Frontal cortex (tissue), 4 donors: ENCODE measurements around the gene PLEKHA3. TPM values are rescaled to one million over a fixed set of nuclear protein-coding genes. Genes with fewer than 3 reads are reported as not detected.
A peak's percentile ranks its signal among the peaks of the same experiment; 100 is the strongest.

Source experiments
- DNase-seq, 2 donors: peaks; one replicate each; pipeline ENCODE4 v3.0.0; 2012; ENCODE audit warnings: low spot score in 2 of 2
- FAIRE-seq: peaks from 2 replicates; lab custom pipeline; 2012; peaks lifted over from hg19 to GRCh38; lab: Jason Lieb, UNC
- total RNA-seq: library from RNA; depleted of rRNA; stranded (reverse); fragments of >200 nt; gene quantifications from one replicate; pipeline ENCODE4 v1.2.3, GENCODE V29; 2014
- donor health status: control.
- donor health status: control.
- donor health status: control.

The PLEKHA3 gene
- total RNA-seq, 1 donor from 2014 or later, result 13.0 TPM

DNA sequence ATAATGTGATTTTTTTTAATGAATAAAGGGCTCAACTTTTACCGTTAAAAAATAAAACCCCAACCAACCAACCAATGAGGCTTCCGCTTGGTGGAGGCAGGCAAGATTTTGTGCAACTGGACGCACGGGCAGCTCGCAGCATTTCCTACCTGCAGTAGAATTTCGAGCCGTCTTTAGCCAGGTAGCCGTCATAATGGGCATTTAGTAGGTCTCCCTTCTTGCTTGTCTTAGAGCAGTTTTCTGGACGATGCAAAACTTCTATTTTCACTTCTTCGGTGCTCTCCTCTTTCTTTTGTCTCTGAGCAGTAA is 2.2 kb upstream of the PLEKHA3 start:
- FAIRE-seq (no peak), DNase-seq (no peak)

DNA sequence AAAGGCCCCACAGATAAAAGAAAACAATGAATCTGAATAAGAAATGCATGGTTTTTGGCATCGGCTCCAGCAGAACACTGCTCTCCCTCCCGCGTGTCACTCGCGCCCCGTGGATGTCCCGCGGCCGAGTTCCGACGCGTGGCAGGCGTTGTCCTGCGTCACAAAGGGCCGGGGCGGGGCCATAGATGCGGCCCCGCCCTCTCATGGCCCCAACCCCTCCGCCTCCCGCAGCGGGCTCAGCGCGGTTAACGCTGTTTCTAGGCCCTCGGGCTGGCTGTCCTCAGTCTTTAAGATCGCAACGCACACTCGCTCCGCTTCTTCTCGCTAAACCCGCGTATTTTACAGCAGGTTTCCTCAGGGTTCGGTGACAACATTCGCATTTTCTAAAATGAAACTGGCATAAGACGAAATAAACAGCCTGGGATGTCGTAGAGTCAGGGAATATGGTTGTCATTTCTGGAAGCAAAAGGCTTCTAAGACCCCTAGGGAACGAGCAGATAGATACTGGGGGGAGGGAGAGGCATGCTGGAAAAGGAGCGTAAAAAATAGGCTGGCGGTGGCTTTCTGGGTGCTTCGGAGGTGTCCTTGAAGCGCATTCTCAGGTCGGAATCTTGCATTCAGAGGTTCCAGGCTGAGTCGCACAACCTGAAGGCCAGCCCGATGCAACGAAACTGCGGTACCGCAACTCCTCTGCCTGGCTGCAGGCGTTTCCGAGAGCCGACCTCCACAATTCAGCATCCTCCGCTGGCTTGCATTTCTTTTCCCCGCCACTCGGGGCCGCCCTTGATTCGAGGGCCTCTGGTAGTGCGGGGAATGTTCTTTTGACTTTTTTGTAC is 1.6 kb upstream of the PLEKHA3 start, which contains the start of gene FKBP7:
Gene FKBP7 (minus strand): TSS at position 162 of the 836 bp plus-strand sequence. CDS start 101 bp downstream, at position 61.
- FAIRE-seq (no peak), DNase-seq (peak; percentile 80 to 81)

DNA sequence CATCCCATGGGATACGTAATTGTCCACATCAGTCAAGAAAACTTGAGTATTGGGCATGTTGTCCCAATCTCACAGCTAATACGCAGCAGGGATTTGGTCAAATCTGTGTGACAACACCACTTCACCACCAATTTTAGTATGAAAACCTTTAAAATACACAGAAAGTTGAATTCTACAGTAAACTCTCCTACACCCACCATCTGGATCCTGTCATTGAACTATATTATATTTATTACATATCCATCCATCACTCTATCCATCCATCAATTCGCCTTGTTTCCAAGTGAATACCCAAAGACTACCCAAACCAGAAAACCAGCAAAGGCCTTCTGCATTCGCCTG is 1.0 kb upstream of the PLEKHA3 start:
- FAIRE-seq (no peak), DNase-seq (peak in 1 of 2 donors; percentile 23)

DNA sequence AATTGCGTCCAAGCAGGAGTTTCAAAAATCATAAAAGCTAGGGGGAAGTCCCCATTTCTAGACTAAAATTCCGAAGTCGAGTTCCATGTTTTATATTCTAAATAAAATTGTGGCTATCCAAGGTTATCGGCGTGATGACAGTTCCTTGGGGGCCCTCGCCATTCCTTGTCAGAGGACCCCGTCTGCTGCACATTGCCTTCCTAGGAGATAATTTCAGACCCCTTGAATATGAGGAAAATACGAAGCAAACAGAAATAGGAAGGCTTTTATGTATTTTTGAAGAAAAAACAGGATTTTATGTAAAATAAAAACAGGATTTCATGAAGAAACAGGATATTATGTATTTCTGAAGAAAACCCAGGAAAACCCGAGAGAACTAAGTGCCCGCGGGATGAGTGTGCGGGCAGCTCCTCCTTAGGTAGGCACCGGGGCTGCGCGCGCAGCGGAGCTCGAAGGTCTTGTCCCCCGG is 465 bp upstream of the PLEKHA3 start:
- peak in 1 of 2 donors; percentile 23 for DNase-seq
- no peak for FAIRE-seq

DNA sequence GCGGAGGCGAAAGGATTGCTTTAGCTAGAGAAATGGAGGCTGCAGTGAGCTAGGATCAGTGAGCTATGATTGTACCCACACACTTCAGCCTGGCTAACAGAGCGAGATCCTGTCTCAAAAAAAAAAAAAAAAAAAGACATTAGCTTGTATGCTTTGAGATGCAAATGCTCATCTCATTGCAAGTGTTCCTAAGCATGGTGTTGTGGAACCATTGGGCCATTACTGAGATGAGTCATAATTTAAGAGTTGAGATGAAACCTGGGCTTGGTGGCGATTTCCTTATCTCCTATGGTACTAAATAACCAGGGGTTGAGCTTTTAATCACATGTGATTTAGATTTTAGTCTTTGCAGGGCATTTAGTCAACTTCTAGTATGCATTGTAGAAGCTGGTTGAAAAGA is 2.2 kb downstream of the PLEKHA3 start:
- DNase-seq (no peak), FAIRE-seq (no peak)

DNA sequence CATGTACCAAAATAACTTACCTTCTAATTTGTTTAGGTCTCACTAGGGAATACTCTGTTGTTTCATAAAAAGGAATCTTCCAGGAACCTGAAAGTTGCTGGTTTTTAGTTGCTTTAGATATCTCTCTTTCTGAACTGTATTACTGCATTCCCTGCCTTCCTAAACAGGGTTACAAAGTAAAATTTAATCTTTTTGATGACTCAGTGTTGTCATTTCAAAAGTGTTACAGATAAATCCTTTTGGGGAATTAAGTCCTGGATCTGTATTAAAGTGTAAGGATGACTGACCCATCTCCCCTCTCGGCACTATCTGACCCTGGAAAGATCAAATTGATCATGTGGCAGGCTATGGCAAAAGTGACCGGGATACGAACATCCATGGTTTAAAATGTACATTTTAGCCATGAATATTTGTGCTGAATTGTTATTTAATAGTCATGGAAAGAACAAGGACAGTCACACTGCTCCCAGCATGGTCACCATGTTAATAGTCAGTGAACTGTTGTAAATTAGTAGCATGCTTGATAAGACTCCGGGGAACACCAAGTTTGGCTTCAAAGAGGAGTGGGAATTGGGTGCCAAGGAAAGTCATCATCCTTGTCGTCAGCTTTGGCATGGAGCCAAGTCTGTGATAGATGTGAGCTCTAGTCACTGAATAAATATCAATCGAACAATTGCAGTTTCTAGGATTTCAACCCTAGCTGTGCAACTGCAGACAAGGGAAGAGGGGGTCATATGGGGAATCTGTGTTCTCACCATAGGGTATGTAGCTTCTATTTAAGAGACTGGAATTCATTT is 4.2 kb downstream of the PLEKHA3 start:
- FAIRE-seq (no peak), DNase-seq (no peak)

DNA sequence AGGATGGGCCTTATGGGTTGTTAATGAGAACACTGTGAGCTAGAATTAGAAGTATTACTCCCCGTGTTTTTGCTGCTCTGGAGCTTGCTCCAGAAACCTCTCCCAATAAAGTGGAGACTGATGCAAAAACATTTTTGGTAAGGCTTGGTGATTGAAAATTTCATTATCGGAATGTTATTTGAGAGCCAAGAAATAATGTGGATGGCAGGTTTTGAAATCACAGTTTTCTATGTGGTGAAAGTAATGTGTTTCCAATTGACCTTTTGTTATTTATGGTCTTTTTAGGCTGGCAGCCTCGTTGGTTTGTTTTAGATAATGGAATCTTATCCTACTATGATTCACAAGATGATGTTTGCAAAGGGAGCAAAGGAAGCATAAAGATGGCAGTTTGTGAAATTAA is 5.1 kb downstream of the PLEKHA3 start:
- no peak for DNase-seq
- FAIRE-seq, result no peak

DNA sequence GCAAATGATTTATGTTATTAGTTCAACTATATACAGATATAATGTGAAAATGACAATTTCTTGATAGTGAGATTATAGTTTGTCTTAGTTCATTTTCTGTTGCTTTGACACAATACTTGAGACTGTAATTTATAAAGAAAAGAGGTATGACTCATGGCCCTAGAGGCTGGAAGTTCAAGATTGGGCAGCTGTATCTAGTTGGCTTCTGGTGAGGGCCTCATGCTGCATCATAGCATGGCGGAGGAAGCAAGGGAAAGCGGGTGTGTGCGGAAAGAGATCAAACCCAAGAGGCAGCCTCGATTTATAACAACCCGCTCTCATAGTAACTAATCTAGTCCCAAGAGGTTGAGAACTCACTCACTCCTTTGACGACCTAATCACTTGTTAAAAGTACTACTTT is 11.4 kb downstream of the PLEKHA3 start:
- FAIRE-seq, result no peak
- DNase-seq, result no peak

DNA sequence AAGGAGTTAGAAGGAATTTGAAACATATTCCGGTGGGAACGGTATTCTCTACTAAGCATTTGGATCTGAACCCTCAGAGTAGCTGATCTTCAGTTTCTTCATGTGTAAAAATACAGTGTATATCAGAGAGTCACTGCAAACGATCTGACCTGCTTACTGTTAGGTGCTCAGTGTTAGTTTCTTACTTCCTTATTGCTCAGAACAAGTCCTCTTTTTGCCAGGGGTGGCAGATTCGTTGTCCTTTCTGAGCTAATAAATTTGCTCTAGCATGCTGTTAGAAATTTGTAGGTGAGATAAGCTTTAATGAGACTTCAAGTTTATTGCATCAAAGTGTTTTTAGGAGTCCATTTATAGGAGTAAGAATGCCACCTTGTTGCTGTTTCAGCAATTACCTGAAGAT is 15.8 kb downstream of the PLEKHA3 start:
- no peak for DNase-seq
- FAIRE-seq, result no peak

DNA sequence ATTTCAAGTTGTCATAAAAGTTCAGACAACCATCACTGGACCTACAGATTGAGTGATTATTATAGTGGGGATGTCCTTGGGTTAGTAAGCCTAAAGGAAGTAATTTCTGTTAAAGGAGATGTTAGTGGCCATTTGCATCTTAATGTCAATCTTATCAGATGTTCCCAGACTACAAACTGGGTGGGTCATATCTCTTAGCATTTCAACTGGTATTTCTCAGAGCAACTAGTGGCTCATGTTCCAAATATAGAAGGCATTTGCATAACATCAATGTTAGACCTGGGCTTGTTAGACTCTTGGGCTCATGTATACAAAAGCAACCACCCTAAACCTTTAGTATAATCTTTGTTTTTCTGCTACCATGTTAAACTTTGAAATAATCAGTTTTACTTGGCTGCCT is 17.9 kb downstream of the PLEKHA3 start:
- FAIRE-seq, result no peak
- no peak for DNase-seq

DNA sequence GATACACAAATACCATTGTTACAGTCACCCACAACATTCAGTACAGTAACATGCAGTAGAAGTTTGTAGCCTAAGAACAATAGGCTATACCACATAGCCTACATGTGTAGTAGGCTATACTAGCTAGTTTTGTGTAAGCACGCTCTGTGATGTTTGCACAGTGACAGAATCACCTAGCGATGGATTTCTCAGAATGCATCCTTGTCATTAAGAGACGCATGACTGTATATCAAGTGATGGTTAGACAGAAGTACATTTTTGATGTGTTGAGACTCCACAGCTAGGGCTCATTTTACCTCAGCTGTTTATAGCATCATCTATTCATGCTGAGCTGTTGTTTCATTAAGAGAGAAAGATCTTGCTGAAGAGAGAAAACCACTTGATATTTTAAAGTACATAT is 19.4 kb downstream of the PLEKHA3 start:
- DNase-seq, result no peak
- FAIRE-seq, result no peak

DNA sequence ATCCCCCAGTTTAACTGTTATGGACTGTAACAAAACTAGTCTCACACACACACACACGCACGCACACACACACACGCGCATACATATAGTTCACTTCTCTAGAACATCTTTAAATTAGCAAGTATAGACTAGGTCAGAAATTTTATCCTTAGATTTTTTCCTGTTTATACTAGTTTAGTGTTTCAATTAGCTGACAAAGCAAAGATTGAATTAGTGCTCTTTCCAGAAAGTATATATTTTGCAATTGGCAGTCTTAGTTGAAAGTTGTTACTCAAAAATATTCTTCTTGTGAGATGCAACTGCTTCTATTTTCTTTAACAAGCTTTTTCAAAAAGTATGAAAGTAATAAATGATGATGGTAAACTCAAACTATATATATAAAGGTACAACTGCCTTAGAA is 22.5 kb downstream of the PLEKHA3 start:
- no peak for DNase-seq
- FAIRE-seq, result no peak

DNA sequence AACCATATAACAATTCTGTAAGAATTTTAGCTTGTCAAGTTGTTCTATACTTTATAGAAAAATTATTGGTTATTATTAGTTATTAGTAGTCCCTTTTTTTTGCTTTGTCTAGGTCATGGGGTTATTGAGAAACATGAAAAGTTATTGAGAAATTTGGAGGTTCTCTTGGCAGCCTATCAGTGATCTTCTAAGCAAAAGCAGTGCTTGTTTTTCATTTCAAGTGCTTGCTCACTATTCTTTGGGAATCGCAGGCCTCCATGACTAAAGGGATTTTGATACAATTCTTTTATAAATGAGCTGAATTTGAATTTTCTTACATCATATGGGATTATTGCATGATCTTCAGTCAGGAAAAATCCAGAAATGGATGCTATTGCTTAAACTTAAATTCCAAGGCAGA is 25.8 kb downstream of the PLEKHA3 start:
- FAIRE-seq, result no peak
- DNase-seq, result no peak

DNA sequence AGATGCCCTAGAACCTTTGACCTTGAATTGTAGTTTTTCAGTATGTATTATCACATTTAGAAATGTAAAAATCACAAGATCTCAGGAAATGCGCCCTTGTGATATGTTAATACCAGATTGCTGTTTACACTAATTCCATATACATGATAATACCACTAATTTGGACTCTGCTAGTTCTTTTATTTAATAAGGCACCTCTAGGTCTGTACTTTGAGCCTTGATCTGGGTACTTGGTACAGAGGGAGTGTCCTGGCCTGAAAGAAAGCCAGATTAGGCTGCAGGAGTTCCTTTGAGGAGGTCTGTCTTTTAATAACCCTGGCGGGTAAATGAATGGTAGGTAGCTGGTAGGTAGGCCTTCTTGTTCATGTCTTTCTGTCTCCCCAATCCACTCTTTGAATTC is 26.3 kb downstream of the PLEKHA3 start:
- no peak for FAIRE-seq
- DNase-seq, result no peak

DNA sequence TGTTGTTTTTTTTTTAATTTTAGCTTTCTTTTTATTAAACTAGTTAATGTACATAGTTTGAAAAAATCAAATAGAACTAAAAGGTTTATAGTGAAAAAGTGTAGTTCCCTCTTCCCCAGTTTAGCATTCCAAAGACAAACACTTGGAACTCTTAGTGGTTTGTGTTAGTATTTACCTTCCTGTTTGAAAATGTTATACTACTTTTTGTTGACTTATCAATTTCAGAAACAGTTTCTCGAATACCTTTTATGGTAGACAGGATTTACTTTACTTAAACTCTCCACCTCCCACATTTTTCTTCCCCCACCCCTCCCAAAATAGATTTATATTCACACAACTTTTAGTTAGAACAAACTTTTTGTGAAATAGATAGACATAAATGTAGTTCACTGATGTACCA is 26.7 kb downstream of the PLEKHA3 start:
- DNase-seq (no peak), FAIRE-seq (no peak)

DNA sequence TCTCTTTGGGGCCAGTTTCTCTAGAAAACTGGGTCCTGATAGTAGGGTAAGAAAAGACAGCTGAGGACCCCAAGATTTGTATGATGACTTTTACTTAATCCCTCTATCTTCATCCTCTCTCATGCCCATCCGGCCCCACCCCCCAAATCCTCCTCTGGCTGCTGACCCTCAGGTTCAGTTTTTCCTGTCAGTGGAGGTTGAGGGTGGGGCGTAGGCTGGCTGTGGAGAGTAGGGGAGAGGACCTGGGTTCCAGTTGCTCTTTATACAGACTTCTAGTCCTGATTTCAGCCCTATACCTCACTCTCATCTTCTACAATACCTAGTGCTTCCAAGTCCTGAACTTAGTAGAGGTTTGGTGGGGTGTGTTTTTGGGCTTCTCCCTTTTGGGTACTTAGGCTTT is 28.4 kb downstream of the PLEKHA3 start:
- no peak for DNase-seq
- no peak for FAIRE-seq

DNA sequence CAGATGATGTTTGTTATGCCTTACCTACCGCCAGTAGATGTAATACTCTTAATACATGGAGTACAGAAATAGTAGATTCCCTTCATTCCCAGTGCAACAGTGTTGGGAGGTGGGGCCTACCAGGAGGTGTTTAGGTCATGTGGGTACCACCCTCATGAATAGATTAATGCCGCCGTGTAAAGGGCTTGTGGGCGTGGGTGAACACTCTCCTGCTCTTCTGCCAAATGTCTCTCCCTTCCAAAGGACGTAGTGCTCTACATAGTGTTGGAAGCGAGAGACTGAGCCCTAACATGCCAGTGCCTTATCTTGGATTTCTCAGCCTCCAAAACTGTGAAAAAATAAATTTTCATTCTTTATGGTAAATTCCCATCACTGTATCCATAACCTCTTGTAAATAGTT is 30.1 kb downstream of the PLEKHA3 start:
- no peak for FAIRE-seq
- DNase-seq, result no peak

DNA sequence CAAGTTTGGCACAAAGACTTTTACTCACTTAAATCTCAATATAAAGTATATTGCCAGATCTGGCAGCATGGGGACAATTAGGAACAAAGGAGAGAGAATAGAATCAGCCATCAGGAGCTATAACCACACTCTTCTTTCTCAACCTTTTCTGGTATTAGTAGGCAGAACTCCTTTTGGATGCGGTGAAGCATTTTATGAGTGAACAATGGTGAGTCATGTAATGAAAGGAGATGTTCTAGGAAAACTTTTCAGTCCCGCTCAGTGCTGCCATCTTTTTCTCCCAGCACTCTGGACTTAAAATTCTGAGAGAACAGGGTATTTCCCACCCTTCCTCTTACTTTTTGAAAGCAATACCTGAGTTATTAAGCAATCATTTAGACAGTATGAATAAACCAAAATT is 32.2 kb downstream of the PLEKHA3 start:
- FAIRE-seq (no peak), DNase-seq (no peak)

DNA sequence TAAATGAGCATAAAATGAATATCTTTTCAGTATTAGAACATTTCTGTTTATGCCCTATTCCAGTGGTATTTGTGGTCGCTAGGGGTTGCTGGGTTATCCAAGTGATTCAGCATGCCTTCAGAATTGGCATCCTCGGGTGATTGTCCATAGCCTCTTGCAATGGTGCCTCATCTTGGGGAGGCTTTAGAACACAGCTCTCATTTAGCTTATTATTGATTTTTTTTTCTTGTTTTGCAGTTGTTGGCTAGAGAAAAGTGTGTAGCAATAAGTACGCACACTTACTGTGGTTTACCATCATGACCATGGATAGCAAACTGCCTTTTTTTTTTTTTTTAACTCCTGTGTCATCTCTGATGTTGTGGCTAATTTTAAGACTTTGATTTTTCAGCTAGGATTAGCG is 33.6 kb downstream of the PLEKHA3 start:
- FAIRE-seq (no peak), DNase-seq (no peak)

DNA sequence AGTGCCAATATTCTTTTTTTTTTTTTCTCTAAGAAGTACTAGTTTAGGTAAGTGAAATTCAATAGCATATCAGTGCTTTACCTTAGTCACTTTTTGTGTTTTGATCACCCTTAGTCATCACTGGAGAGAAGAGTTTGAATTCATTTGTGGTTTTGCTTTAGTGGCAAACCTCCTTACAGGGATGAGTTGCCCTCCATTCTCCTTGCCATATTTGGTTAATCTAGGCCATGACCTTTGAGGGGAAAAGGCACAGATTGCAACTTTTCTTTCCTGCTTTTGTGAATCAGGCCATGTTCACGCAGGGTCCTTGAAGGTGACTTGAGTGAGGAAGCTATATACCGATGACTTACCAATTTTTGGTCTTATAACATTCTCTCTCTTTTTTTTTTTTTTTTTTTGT is 34.4 kb downstream of the PLEKHA3 start:
- no peak for DNase-seq
- no peak for FAIRE-seq

DNA sequence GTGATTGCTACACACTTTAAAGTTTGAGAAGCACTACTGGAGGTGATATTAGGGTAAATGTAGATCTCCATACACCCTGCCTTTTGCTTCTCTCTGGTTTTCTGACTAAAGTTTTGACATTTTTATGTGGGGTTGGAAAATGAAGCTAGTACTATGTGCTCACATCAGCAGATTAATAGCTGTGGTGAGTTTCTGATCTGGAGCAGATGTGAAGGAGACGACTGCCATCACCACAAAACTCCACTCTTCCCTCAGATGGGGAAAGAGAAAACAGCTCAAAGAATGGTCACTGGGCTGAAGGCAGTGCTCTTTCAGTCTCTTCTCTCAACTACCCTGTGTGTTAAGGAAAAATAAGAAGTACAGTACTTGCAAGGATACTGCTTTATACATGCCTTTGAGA is 37.2 kb downstream of the PLEKHA3 start:
- no peak for DNase-seq
- no peak for FAIRE-seq
